ENCODE results near the gene IBSP. TPM values are rescaled to one million over a fixed set of nuclear protein-coding genes. Genes with fewer than 3 reads are reported as not detected.

The IBSP gene
- not detected in 2 replicates for total RNA-seq

DNA sequence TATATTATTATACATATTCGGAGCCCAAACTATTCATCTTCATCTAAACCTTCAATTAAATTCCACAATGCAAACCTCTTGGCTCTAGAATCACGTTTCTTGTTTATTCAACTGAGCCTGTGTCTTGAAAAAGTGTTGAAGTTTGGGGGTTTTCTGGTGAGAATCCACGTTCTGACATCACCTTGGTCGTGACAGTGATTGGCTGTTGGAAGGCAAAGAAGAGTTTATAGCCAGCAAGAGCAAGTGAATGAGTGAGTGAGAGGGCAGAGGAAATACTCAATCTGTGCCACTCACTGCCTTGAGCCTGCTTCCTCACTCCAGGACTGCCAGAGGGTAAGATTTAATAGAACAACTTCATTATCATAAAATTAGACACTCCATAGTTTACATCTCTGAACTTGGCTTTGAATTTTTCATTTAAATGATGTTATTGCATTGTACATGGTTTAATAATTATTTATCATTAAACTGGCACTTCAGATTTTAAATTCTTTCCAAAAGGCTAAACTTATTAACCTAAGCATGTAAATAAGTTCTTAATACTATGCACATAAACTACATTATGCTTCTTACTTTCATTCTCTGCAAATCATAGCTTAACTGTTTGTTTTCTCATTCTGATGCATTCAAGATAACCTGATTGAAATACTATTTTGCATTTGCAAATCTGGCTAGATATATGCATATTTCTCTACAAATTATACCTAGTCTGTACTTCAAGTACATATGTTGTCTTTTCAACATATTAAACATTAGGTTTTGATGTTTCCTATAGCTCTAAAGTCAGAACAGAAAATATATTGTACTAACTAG is at the start of gene IBSP:
Gene IBSP (plus strand): TSS at position 254 of the 813 bp plus-strand sequence. CDS start 2,808 bp downstream, outside the sequence.

GRCh38 chr4:87832669-87833068 is 33.3 kb downstream of the IBSP start, which contains the start of gene MEPE:
TSS of gene MEPE (plus strand) at chr4:87832969. CDS start at chr4:87834715, 1,746 bp downstream.

Other genes with a start within 250 kb of the IBSP start
- gene DSPP, start 191.0 kb upstream of the IBSP start, total RNA-seq = not detected in 2 replicates
- not detected in 2 replicates for gene DMP1, start 149.3 kb upstream of the IBSP start, total RNA-seq
- not detected in 2 replicates for gene MEPE, start 33.4 kb downstream of the IBSP start, total RNA-seq
- gene SPP1, start 176.2 kb downstream of the IBSP start, total RNA-seq = 0.29 and 1.8 TPM in 2 replicates
- gene PKD2, start 208.1 kb downstream of the IBSP start, total RNA-seq = 34.4 and 40.1 TPM in 2 replicates